Lung (tissue), 12 donors: Measurements from ENCODE around the gene SLC26A11. TPM values are rescaled to one million over a fixed set of nuclear protein-coding genes. Genes with fewer than 3 reads are reported as not detected.

Experiments
- ATAC-seq: fragments of 200-7000 bp; cut with Tn5 transposase; one replicate; pipeline ENCODE4 v1.9.1; 2020; ENCODE audit warnings: moderate number of reproducible peaks; ENCODE audit not compliant: insufficient read depth, low FRiP score
- DNase-seq, 3 donors: peaks; one replicate each; pipeline ENCODE4 v3.0.0-alpha.2; 2013 to 2017
- H3K27ac ChIP-seq, 2 donors: one replicate each; pipeline ENCODE4 v1.5.1; 2013; ENCODE audit warnings: mild to moderate bottlenecking in 2 of 2, moderate library complexity in 2 of 2, control low read depth in 1 of 2, inconsistent platforms in 1 of 2, low read depth in 1 of 2, low read length in 1 of 2
- H3K27me3 ChIP-seq, 3 donors: one replicate each; pipeline ENCODE4 v1.5.1; 2013; ENCODE audit warnings: low read length in 2 of 3; ENCODE audit not compliant: control insufficient read depth in 3 of 3, insufficient read depth in 3 of 3
- H3K36me3 ChIP-seq, 4 donors: one replicate each; pipeline ENCODE4 v1.5.1; 2013; ENCODE audit warnings: low read length in 4 of 4, mild to moderate bottlenecking in 1 of 4, moderate library complexity in 1 of 4; ENCODE audit not compliant: control insufficient read depth in 4 of 4, insufficient read depth in 4 of 4
- H3K4me1 ChIP-seq, 5 donors: one replicate each; pipeline ENCODE4 v1.5.1; 2013; ENCODE audit warnings: low read length in 5 of 5, mild to moderate bottlenecking in 2 of 5, moderate library complexity in 1 of 5; ENCODE audit not compliant: control insufficient read depth in 5 of 5, insufficient read depth in 5 of 5
- H3K4me3 ChIP-seq: one replicate; pipeline ENCODE4 v1.5.1; 2013; ENCODE audit warnings: mild to moderate bottlenecking, control low read depth, moderate library complexity
- H3K9ac ChIP-seq, 2 donors: one replicate each; pipeline ENCODE4 v1.5.1; 2013; ENCODE audit warnings: low read length in 2 of 2, control low read depth in 1 of 2; ENCODE audit not compliant: insufficient read depth in 1 of 2
- H3K9me3 ChIP-seq, 4 donors: one replicate each; pipeline ENCODE4 v1.5.1; 2013; ENCODE audit warnings: low read length in 3 of 4, mild to moderate bottlenecking in 1 of 4, moderate library complexity in 1 of 4; ENCODE audit not compliant: control insufficient read depth in 4 of 4, insufficient read depth in 3 of 4
- WGBS, 2 donors: extraction: QIAGEN DNeasy Blood & Tissue Kit; methylation state at CpG; one replicate each; pipeline ENCODE4 v1.1.7; 2013; 5-methylcytosine and 5-hydroxymethylcytosine counted together
- polyA plus RNA-seq, 2 donors: library from polyadenylated mRNA; stranded (reverse); fragments of 200-250 nt; gene quantifications; one replicate each; pipeline ENCODE4 v1.2.1, GENCODE V29; 2013
- total RNA-seq, 2 donors: library from RNA; depleted of rRNA in 1 of 2; stranded (reverse); fragments of >200 nt in 1 of 2; gene quantifications; one replicate each; pipeline ENCODE4 v1.2.1, GENCODE V29; 2014 to 2021
- TF ChIP-seq, protein P1 (sequence below): IDR thresholded peaks from 2 replicates; pipeline ENCODE4 v1.5.1; 2012; ENCODE audit warnings: mild to moderate bottlenecking; ENCODE audit errors: control extremely low read depth, extremely low read depth
- donor health status: control.
- donor health status: control.
- donor health status: Bipolar disorder and iron deficiency.
- donor health status: healthy.
- donor health status: DM: yes; HTN: yes; CAD: no.

Gene SLC26A11
- total and polyA plus RNA-seq, 4 donors = 25.0 to 37.0 (median 31.0) TPM

DNA sequence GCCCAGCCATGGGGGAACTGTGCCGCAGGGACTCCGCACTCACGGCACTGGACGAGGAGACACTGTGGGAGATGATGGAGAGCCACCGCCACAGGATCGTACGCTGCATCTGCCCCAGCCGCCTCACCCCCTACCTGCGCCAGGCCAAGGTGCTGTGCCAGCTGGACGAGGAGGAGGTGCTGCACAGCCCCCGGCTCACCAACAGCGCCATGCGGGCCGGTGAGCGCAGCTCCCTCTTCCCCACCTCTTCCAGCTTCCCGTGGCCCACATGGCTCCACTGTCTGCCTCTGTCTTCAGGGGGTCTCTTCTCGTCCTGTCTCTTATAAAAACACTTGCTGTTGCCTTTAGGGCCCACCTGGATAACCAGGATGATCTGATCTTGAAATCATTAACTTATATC lies 38.8 kb upstream of the SLC26A11 start:
- TF ChIP-seq, protein P1, sequence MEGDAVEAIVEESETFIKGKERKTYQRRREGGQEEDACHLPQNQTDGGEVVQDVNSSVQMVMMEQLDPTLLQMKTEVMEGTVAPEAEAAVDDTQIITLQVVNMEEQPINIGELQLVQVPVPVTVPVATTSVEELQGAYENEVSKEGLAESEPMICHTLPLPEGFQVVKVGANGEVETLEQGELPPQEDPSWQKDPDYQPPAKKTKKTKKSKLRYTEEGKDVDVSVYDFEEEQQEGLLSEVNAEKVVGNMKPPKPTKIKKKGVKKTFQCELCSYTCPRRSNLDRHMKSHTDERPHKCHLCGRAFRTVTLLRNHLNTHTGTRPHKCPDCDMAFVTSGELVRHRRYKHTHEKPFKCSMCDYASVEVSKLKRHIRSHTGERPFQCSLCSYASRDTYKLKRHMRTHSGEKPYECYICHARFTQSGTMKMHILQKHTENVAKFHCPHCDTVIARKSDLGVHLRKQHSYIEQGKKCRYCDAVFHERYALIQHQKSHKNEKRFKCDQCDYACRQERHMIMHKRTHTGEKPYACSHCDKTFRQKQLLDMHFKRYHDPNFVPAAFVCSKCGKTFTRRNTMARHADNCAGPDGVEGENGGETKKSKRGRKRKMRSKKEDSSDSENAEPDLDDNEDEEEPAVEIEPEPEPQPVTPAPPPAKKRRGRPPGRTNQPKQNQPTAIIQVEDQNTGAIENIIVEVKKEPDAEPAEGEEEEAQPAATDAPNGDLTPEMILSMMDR = no peak
- Histone ChIP-seq H3K27ac (no peak overlapping the region), H3K9me3 (peaks cover 0 to 2% (median 0%) of the 10 kb centered on the region in 4 donors), H3K4me3 (no peak overlapping the region), H3K36me3 (no peaks in the 10 kb centered on the region), H3K27me3 (no peaks in the 10 kb centered on the region), H3K4me1 (no peaks in the 10 kb centered on the region), H3K9ac (no peak overlapping the region)
- ATAC-seq = no peak
- 92 to 95% methylated on average over 17 of the region's 17 CpGs for WGBS, 2 donors
- no peak for DNase-seq

DNA sequence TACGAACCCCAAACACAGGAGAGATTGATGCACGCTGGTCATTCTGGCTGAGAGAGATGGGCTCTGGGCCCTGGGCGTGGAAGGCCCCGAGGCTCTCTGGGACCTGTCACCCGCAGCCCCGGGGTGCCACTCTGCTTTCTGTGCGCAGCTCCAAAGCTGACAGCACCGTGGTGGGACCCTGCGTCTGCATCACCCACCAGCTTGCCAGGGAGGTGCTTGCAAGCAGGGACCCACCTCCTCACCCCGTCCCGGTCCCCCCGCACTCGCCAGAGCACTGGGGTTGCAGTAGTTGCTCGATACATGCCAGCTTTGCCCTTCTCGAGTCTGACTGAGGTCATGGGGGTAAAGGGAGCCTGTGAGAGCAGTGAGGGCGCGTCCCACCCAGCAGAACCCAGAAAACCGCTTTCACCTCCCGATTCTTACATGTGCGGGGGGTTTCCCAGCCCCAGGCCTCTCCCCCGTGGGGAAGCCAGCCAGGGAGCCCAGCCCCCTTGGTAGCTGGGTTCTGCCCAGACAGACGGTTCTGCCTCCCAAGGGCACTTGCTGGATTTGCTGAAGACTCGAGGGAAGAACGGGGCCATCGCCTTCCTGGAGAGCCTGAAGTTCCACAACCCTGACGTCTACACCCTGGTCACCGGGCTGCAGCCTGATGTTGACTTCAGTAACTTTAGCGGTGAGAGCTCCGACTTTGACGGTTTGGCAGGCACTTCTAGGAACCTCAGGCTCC lies 37.9 kb upstream of the SLC26A11 start:
- Histone ChIP-seq H3K36me3 (no peaks in the 10 kb centered on the region), H3K9ac (no peak overlapping the region), H3K27me3 (no peaks in the 10 kb centered on the region), H3K4me1 (no peaks in the 10 kb centered on the region), H3K4me3 (no peak overlapping the region), H3K9me3 (peaks cover 0 to 2% (median 0%) of the 10 kb centered on the region in 4 donors), H3K27ac (no peak overlapping the region)
- ATAC-seq (no peak), DNase-seq (no peak)
- TF ChIP-seq, protein P1 = no peak
- WGBS, 2 donors = 89 to 93% methylated on average over 30 of the region's 30 CpGs

DNA sequence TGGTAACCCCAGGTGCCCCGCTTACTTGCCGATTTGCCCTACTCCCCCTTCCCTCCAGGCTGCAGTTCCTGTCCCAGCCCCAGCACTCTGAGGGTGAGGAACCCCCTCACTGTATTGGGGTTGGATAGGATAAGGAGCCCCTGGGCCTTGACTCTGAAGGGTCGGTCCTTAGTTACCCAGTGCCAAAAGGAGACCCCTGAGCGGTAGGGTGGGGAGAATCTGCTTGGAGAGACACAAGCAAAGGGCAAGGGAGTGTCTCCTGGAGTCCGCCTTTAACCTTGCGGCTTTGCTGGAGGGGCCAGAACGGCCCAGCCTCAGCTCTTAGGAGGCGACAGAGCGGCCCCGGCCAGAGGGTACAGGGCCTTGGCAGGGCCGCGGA lies 37.4 kb upstream of the SLC26A11 start:
- no peak for ATAC-seq
- DNase-seq = no peak
- H3K27ac ChIP-seq = no peak overlapping the region
- 93% methylated on average over 12 of the region's 12 CpGs for WGBS, 2 donors
- H3K4me1 ChIP-seq = peaks cover 0 to 1% (median 0%) of the 10 kb centered on the region in 5 donors
- H3K36me3 ChIP-seq = no peaks in the 10 kb centered on the region
- H3K4me3 ChIP-seq = no peak overlapping the region
- no peak overlapping the region for H3K9ac ChIP-seq
- H3K27me3 ChIP-seq = no peaks in the 10 kb centered on the region
- TF ChIP-seq, protein P1 = no peak
- H3K9me3 ChIP-seq = peaks cover 0 to 2% (median 0%) of the 10 kb centered on the region in 4 donors
